GM10248 (cell line): ENCODE data around the gene BRWD1.

Experiments
- CTCF ChIA-PET: fragments of 300-600 bp; sonication (Branson Sonifier 250); formaldehyde crosslinking; extraction: SDS; loops from one replicate; lab custom pipeline; 2021; ENCODE audit warnings: antibody characterized with exemption; lab: Yijun Ruan, JAX
- POLR2A ChIA-PET: fragments of 350-650 bp; sonication (Branson Sonifier 250); formaldehyde crosslinking; extraction: SDS; loops from one replicate; lab custom pipeline; 2020; ENCODE audit warnings: antibody characterized with exemption; lab: Yijun Ruan, JAX
- DNase-seq: peaks from one replicate; pipeline ENCODE4 v3.0.0; 2012; ENCODE audit errors: extremely low spot score
- CTCF ChIP-seq: IDR thresholded peaks from 2 replicates; pipeline ENCODE4 v1.5.1; 2012; ENCODE audit warnings: mild to moderate bottlenecking, low read depth; ENCODE audit errors: extremely low read depth, missing control alignments, control extremely low read depth

The BRWD1 gene

GRCh38 chr21:39349211-39350093 lies 36.0 kb upstream of the BRWD1 start:
- TF ChIP-seq CTCF = no peak
- ChIA-PET POLR2A (interaction anchor here (1.0 to 1.2 kb wide), 2 partner anchors 10 to 166 kb away, joined by 3 to 6 read pairs; partner anchors contain the start of gene PSMG1), CTCF (interaction anchor here (2.2 kb wide), 1 partner anchor 38 kb away, joined by 8 read pairs; no protein-coding TSS in a partner anchor)
- DNase-seq = peak; percentile 97

GRCh38 chr21:39348355-39349210 lies 35.2 kb upstream of the BRWD1 start, which contains the start of gene HMGN1:
Gene HMGN1, minus strand, starts transcription at chr21:39349088. Its CDS starts 171 bp downstream, at chr21:39348917.
- peak; percentile 97 for DNase-seq
- CTCF ChIA-PET = interaction anchor here (1.0 to 2.2 kb wide), 4 partner anchors 10 to 66 kb away, joined by 3 to 10 read pairs (median 8); partner anchors contain the start of gene BRWD1
- POLR2A ChIA-PET = interaction anchor here (0.5 to 1.2 kb wide), 4 partner anchors 9 to 165 kb away, joined by 3 to 6 read pairs (median 3); partner anchors contain the start of gene PSMG1
- no peak for TF ChIP-seq CTCF

GRCh38 chr21:39348040-39348354 lies 34.6 kb upstream of the BRWD1 start:
- no peak for DNase-seq
- TF ChIP-seq CTCF = no peak
- ChIA-PET CTCF (interaction anchor here (1.0 to 2.2 kb wide), 4 partner anchors 10 to 65 kb away, joined by 3 to 10 read pairs (median 8); partner anchors contain the start of gene BRWD1), POLR2A (interaction anchor here (0.6 to 1.0 kb wide), 2 partner anchors 30 to 164 kb away, joined by 3 to 6 read pairs; partner anchors contain the start of gene PSMG1)

- ChIA-PET CTCF (interaction anchor here (1.1 to 2.2 kb wide), 3 partner anchors 9 to 40 kb away, joined by 8 to 10 read pairs (median 8); partner anchors contain the start of gene BRWD1), POLR2A (no interaction called here)
- DNase-seq = no peak
- TF ChIP-seq CTCF = no peak
Observed at GRCh38 chr21:39347537-39347936, 34.1 kb upstream of the BRWD1 start.

- TF ChIP-seq CTCF = no peak
- POLR2A ChIA-PET = no interaction called here
- CTCF ChIA-PET = no interaction called here
- no peak for DNase-seq
Observed at GRCh38 chr21:39346671-39347331, 33.4 kb upstream of the BRWD1 start.
